Measurements from ENCODE around the gene MGMT. TPM values are rescaled to one million over a fixed set of nuclear protein-coding genes. Genes with fewer than 3 reads are reported as not detected.
A peak's percentile ranks its signal among the peaks of the same experiment; 100 is the strongest.

The MGMT gene
- total RNA-seq, 1 donor from 2014 or later = 13.9 TPM

GRCh38 chr10:129764901-129765663, 298.0 kb downstream of the MGMT start:
- Mint-ChIP-seq H3K36me3 (ENCODE audit: low read depth) (no peaks in the 10 kb centered on the region), H3K27ac (ENCODE audit: unreplicated experiment) (no peak overlapping the region), H3K27me3 (ENCODE audit: low read depth) (no peaks in the 10 kb centered on the region), H3K9me3 (ENCODE audit: low read depth) (no peaks in the 10 kb centered on the region), H3K4me3 (ENCODE audit: unreplicated experiment) (no peak overlapping the region), H3K4me1 (ENCODE audit: low read depth) (no peaks in the 10 kb centered on the region)
- DNase-seq (ENCODE audit: low spot score) = peak; percentile 62
- TF ChIP-seq CTCF (IDR thresholded peaks at IDR 0.05) = no peak

GRCh38 chr10:129765664-129766550, 298.9 kb downstream of the MGMT start:
- H3K9me3 Mint-ChIP-seq (ENCODE audit: low read depth) = no peaks in the 10 kb centered on the region
- no peak overlapping the region for H3K4me3 Mint-ChIP-seq (ENCODE audit: unreplicated experiment)

GRCh38 chr10:129766611-129767550, 299.8 kb downstream of the MGMT start:
- Mint-ChIP-seq H3K36me3 (ENCODE audit: low read depth) (no peaks in the 10 kb centered on the region), H3K9me3 (ENCODE audit: low read depth) (no peaks in the 10 kb centered on the region), H3K4me3 (ENCODE audit: unreplicated experiment) (no peak overlapping the region), H3K4me1 (ENCODE audit: low read depth) (no peaks in the 10 kb centered on the region), H3K27me3 (ENCODE audit: low read depth) (no peaks in the 10 kb centered on the region), H3K27ac (ENCODE audit: unreplicated experiment) (no peak overlapping the region)
- TF ChIP-seq CTCF (IDR thresholded peaks at IDR 0.05) = no peak
- DNase-seq (ENCODE audit: low spot score) = peak; percentile 81

More at GRCh38 chr10:129765664-129766550, 298.9 kb downstream of the MGMT start:
- Mint-ChIP-seq H3K36me3 (ENCODE audit: low read depth) (no peaks in the 10 kb centered on the region), H3K27me3 (ENCODE audit: low read depth) (no peaks in the 10 kb centered on the region), H3K27ac (ENCODE audit: unreplicated experiment) (no peak overlapping the region), H3K4me1 (ENCODE audit: low read depth) (no peaks in the 10 kb centered on the region)
- no peak for TF ChIP-seq CTCF (IDR thresholded peaks at IDR 0.05)
- peak; percentile 66 for DNase-seq (ENCODE audit: low spot score)

GRCh38 chr10:129767751-129768150, 300.7 kb downstream of the MGMT start:
- no peaks in the 10 kb centered on the region for H3K4me1 Mint-ChIP-seq (ENCODE audit: low read depth)
- no peak for TF ChIP-seq CTCF (IDR thresholded peaks at IDR 0.05)
- no peaks in the 10 kb centered on the region for H3K27me3 Mint-ChIP-seq (ENCODE audit: low read depth)
- DNase-seq (ENCODE audit: low spot score) = peak; percentile 64
- H3K9me3 Mint-ChIP-seq (ENCODE audit: low read depth) = no peaks in the 10 kb centered on the region
- H3K36me3 Mint-ChIP-seq (ENCODE audit: low read depth) = no peaks in the 10 kb centered on the region
- no peak overlapping the region for H3K4me3 Mint-ChIP-seq (ENCODE audit: unreplicated experiment)
- no peak overlapping the region for H3K27ac Mint-ChIP-seq (ENCODE audit: unreplicated experiment)

All from chondrocyte (in vitro differentiated cells).